CD4-positive, alpha-beta T cell treated with Interleukin-6 at 100 ng/mL for 8 hours (primary cell): ENCODE data around the gene FBRSL1.
"Not testable (repeated sequence)": the region's sequence is repeated elsewhere in the genome, so short reads cannot be mapped to it uniquely, and the experiment has no call there.

Experiments
- DNase-seq: peaks from one replicate; pipeline ENCODE4 v3.0.0-alpha.2; 2020; ENCODE audit warnings: mixed read lengths, low spot score

Gene FBRSL1

GRCh38 chr12:132525833-132526455 is 36.0 kb downstream of the FBRSL1 start:
- DNase-seq: no peak

- DNase-seq: no peak
Observed at GRCh38 chr12:132527186-132527882, 37.4 kb downstream of the FBRSL1 start.

DNA sequence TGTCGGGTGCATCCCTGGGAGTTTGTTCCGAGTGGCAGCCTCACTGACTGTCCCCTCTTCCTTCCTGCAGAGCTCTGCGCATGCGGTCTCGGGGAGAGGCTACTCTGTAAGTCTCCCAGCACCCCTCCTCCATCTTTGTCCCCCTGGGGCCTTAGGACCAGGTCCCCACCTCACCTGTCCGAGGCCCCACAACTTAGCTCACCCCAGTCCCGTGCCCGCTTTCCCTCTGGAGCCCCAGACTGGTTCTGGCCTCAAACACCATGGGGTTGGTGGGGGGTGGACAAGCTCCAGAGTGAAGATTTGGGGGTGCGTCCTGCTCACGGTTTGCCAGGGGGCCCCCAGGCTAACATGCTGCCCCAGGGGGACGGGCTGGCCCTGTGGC is 37.9 kb downstream of the FBRSL1 start:
- no peak for DNase-seq

GRCh38 chr12:132528564-132529106 is 38.7 kb downstream of the FBRSL1 start:
- DNase-seq: no peak

DNA sequence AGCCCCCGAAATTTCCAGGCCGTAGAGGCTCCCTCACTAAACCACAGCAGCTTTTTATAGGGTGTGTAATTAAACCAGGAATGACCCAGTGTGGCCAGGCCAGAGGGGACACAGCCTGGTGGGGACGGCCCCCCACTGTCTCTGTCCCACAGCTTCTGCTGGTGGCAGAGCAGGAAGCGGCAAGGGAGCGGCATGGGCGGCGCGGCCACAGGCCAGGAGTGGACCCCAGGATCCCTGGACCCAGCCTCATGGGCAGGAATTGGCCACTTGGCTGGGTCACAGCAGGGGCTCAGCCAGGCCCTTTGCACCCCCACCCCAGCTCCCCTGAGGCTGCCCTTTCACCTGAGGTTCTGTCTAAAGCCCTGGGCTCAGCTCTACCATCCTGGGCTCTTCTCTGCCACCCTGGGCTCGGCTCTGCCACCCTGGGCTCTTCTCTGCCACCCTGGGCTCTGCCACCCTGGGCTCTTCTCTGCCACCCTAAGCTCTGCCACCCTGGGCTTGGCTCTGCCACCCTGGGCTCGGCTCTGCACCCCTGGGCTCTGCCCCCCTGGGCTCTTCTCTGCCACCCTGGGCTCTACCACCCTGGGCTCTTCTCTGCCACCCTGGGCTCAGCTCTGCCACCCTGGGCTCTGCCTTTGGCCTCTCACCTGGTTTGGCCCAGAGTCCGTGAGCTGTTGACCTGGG is 39.3 kb downstream of the FBRSL1 start:
- no peak for DNase-seq

DNA sequence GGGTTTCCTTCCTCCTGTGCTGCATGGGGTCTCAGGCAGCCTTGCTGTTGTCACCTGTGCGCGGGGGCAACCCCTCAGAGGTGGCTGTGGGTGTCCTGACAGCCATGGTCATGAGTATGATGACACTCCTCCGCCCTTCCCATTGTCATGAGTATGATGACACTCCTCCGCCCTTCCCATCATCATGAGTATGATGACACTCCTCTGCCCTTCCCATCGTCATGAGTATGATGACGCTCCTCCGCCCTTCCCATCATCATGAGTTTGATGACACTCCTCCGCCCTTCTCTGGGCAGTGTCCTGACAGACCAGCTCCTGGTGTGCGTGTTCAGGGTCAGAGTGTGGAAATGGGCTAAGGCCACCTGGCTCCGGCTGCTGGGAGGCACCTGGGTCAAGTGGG is 40.0 kb downstream of the FBRSL1 start:
- DNase-seq: no peak

DNA sequence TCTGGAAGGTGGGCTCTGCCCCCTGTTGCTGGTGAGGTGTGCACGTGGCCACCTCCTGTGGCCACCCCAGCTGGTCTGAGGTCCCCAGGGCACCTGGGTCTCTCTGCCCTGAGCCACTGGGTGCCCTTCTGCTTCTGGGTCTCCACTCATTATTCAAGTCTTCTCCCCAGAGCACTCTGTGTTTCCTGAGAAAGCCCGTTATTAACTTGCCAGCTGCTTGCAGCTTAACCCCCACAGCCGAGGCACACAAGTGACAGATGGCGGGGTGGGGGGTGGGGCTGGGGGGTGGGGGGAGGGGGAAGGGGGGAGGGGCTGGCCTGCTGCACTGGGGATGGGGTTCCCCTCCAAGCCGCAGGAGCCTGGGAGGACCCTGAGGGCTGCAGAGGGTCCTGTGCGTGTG is 40.5 kb downstream of the FBRSL1 start:
- no peak for DNase-seq

- DNase-seq: no peak
Observed at GRCh38 chr12:132530851-132531250, 40.9 kb downstream of the FBRSL1 start.

- not testable (repeated sequence) for DNase-seq
Observed at GRCh38 chr12:132532711-132533583, 43.0 kb downstream of the FBRSL1 start.

GRCh38 chr12:132533584-132533958 is 43.6 kb downstream of the FBRSL1 start:
- DNase-seq: no peak

- no peak for DNase-seq
Observed at GRCh38 chr12:132534076-132534475, 44.1 kb downstream of the FBRSL1 start.

GRCh38 chr12:132535019-132535418 is 45.1 kb downstream of the FBRSL1 start:
- DNase-seq: no peak

GRCh38 chr12:132536102-132536876 is 46.3 kb downstream of the FBRSL1 start:
- no peak for DNase-seq

- no peak for DNase-seq
Observed at GRCh38 chr12:132537049-132537448, 47.1 kb downstream of the FBRSL1 start.

- DNase-seq: no peak
Observed at GRCh38 chr12:132537836-132538662, 48.1 kb downstream of the FBRSL1 start.

- no peak for DNase-seq
Observed at GRCh38 chr12:132538663-132538990, 48.7 kb downstream of the FBRSL1 start.

DNA sequence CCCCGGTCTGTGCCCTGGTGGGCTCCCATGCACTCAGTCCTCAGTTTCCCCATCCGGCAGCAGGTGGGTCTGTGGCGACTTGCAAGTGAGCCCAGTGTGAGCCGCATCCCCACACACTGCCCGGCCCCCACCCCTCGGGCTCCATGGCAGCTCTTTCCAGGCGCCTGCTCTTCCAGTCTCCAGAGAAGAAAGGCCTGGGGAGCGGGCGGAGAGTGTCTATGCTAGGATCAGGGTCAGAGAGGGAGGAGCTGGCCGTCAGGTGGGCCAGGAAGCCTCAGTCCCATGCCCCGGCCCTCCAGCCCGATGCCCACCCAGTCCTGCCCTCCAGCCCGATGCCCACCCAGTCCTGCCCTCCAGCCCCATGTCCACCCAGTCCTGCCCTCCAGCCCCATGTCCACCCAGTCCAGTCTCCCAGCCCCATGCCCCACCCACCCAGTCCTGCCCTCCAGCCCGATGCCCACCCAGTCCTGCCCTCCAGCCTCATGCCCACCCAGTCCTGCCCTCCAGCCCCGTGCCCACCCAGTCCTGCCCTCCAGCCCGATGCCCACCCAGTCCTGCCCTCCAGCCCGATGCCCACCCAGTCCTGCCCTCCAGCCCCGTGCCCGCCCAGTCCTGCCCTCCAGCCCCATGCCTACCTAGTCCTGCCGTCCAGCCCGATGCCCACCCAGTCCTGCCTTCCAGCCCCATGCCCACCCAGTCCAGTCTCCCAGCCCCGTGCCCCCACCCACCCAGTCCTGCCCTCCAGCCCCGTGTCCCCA is 49.2 kb downstream of the FBRSL1 start:
- no peak for DNase-seq

DNA sequence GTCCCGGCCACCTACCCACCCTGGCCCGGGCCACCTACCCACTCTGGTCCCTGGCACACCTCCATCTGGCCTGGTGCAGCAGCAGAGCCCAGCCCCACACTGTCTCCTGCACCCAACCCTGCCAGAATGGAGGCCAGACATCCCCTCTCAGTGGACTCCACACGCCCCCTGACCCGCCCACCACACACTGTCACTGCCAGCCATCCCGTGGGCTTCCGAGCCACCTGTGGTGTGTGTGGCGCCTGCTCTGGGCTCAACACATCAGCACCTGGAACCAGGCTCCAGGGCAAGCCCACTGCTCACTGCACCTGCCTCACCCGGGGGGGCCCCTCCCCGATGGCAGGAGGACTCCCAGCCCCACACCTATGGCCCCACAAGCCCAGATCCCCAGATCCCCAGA is 50.5 kb downstream of the FBRSL1 start:
- no peak for DNase-seq

DNA sequence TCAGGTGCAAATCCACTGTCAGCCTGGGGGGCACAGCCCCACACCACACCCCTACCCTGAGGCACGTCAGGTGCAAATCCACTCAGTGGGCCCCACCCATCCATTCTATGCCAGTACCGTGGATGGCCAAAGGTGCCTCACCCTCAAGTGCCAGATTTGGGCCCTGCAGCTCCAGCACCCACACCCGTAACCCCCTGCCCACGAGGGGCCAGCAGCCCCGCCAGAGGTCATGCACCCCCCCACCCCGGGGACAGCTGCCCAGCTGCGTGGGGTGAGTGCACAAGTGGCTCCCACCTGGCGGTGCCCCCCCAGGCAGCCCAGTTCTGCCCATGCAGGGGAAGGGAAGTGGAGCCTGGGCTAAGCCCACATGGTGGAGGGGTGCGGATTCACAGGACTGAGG is 51.2 kb downstream of the FBRSL1 start:
- no peak for DNase-seq

DNA sequence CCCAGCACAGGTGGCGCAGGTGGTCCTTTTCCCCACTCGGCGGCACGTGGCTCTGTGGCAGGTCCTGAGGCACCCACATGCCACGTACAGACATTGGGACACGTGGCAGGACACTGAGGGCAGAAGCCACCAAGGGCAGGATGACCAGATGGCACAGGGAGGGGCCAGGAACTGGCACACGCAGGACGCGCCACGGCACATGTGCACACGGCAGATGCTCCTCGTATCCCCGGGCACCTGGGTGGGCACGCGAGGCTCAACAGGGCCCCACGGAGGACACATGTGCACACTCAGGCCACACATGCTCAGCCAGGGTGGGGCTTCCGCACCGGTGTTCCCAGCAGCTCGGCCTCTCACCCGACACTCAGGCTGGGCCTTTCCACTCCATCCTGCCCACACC is 52.0 kb downstream of the FBRSL1 start:
- no peak for DNase-seq
